Choroid plexus epithelial cell (primary cell): Measurements from ENCODE around the gene KCNH6.

ENCODE experiments used
- DNase-seq: peaks from one replicate; pipeline ENCODE4 v3.0.0-alpha.2; 2010; ENCODE audit warnings: low read depth
- H3K4me3 ChIP-seq: 2 replicates; pipeline ENCODE4 v1.5.1; 2011; ENCODE audit warnings: low read depth, mild to moderate bottlenecking, control low read depth, low read length, moderate library complexity
- CTCF ChIP-seq: conservative IDR thresholded peaks from 2 replicates; pipeline ENCODE4 v1.5.1; 2011; ENCODE audit warnings: low read depth, mild to moderate bottlenecking, control low read depth, inconsistent platforms, low read length, moderate library complexity

KCNH6 gene

GRCh38 chr17:63542942-63543821 lies 20.0 kb downstream of the KCNH6 start:
- no peak overlapping the region for H3K4me3 ChIP-seq
- TF ChIP-seq CTCF = no peak
- no peak for DNase-seq

- TF ChIP-seq CTCF = no peak
- no peak overlapping the region for H3K4me3 ChIP-seq
- no peak for DNase-seq
Observed at GRCh38 chr17:63543822-63544420, 20.8 kb downstream of the KCNH6 start.

GRCh38 chr17:63544467-63545301 lies 21.5 kb downstream of the KCNH6 start:
- no peak for DNase-seq
- no peak for TF ChIP-seq CTCF
- no peak overlapping the region for H3K4me3 ChIP-seq

- H3K4me3 ChIP-seq = no peak overlapping the region
- TF ChIP-seq CTCF = no peak
- no peak for DNase-seq
Observed at GRCh38 chr17:63546308-63547082, 23.3 kb downstream of the KCNH6 start.

GRCh38 chr17:63547083-63547523 lies 23.9 kb downstream of the KCNH6 start:
- no peak overlapping the region for H3K4me3 ChIP-seq
- no peak for TF ChIP-seq CTCF

GRCh38 chr17:63549289-63549945 lies 26.3 kb downstream of the KCNH6 start:
- DNase-seq = no peak
- no peak for TF ChIP-seq CTCF
- peak overlapping the region; percentile 66 for H3K4me3 ChIP-seq

More at GRCh38 chr17:63547083-63547523, 23.9 kb downstream of the KCNH6 start:
- no peak for DNase-seq
